GM12878 (cell line): ENCODE data around the gene ME1. TPM values are rescaled to one million over a fixed set of nuclear protein-coding genes. Genes with fewer than 3 reads are reported as not detected.

Source experiments
- ATAC-seq: fragments of 200-7000 bp; cut with Tn5 transposase; 3 replicates; pipeline ENCODE4 v1.9.1; 2020; ENCODE audit warnings: mild to moderate bottlenecking, moderate library complexity
- BruUV-seq: library from RNA; stranded (reverse); fragments of 400-500 nt; replicated peaks from 2 replicates; lab custom pipeline; 2021; lab: Mats Ljungman, UMichigan
- CTCF ChIA-PET: fragments of 300-600 bp; sonication (Branson Sonifier 250); formaldehyde crosslinking; extraction: SDS; loops from one replicate; lab custom pipeline; 2021; ENCODE audit warnings: inconsistent platforms; lab: Yijun Ruan, JAX
- POLR2A ChIA-PET: fragments of 350-600 bp; formaldehyde crosslinking; extraction: SDS; loops from one replicate; lab custom pipeline; 2021; ENCODE audit warnings: inconsistent platforms; lab: Charles Lee
- RAD21 ChIA-PET: fragments of 300-600 bp; sonication (Branson Sonifier 250); formaldehyde crosslinking; loops from one replicate; lab custom pipeline; 2023; ENCODE audit warnings: antibody characterized with exemption; ENCODE audit not compliant: unreplicated experiment; lab: Charles Lee
- SMC1A ChIA-PET: fragments of 300-600 bp; sonication (Branson Sonifier 250); formaldehyde crosslinking; loops from one replicate; lab custom pipeline; 2023; ENCODE audit not compliant: unreplicated experiment, uncharacterized antibody; lab: Charles Lee
- DNase-seq: peaks from one replicate; pipeline ENCODE4 v3.0.0-alpha.2; 2011; ENCODE audit warnings: low read depth, low spot score
- FAIRE-seq: peaks from 3 replicates; lab custom pipeline; 2011; peaks lifted over from hg19 to GRCh38; lab: Jason Lieb, UNC
- H2AFZ ChIP-seq: 2 replicates; pipeline ENCODE4 v1.6.0; 2011; ENCODE audit warnings: low read depth, low read length, control low read depth; ENCODE audit not compliant: control insufficient read depth
- H3K27ac ChIP-seq: 2 replicates; pipeline ENCODE4 v1.5.1; 2011; ENCODE audit warnings: control low read depth; ENCODE audit not compliant: control insufficient read depth, insufficient read depth
- H3K27me3 ChIP-seq, 2 experiments: replicated peaks in 1 of 2; 2 replicates each; pipeline versions ENCODE4 v1.6.0 to v1.6.1; 2011; ENCODE audit warnings: low read length in 1 of 2; ENCODE audit not compliant: control insufficient read depth in 2 of 2, insufficient read depth in 2 of 2
- H3K36me3 ChIP-seq, 2 experiments: 2 replicates each; pipeline ENCODE4 v1.5.1; 2011; ENCODE audit warnings: low read length in 1 of 2; ENCODE audit not compliant: control insufficient read depth in 2 of 2, insufficient read depth in 2 of 2
- H3K4me1 ChIP-seq: 2 replicates; pipeline ENCODE4 v1.6.1; 2011; ENCODE audit warnings: mild to moderate bottlenecking, low read length, moderate library complexity, mixed read lengths; ENCODE audit not compliant: control insufficient read depth, insufficient read depth
- H3K4me2 ChIP-seq: 2 replicates; pipeline ENCODE4 v1.6.0; 2011; ENCODE audit warnings: control low read depth; ENCODE audit not compliant: control insufficient read depth, insufficient read depth
- H3K4me3 ChIP-seq: fragments of 200-600 bp; sonication (generic); 2 replicates; pipeline ENCODE4 v1.5.1; 2016
- H3K79me2 ChIP-seq: 2 replicates; pipeline ENCODE4 v1.6.0; 2011; ENCODE audit warnings: low read length; ENCODE audit not compliant: control insufficient read depth, insufficient read depth
- H3K9ac ChIP-seq: 2 replicates; pipeline ENCODE4 v1.8.0; 2011; ENCODE audit warnings: low read length, control low read depth, mixed read lengths; ENCODE audit not compliant: control insufficient read depth, insufficient read depth
- H3K9me3 ChIP-seq: replicated peaks from 3 replicates; pipeline ENCODE4 v1.5.1; 2011; ENCODE audit warnings: mild to moderate bottlenecking, low read length; ENCODE audit not compliant: control insufficient read depth, insufficient read depth
- H4K20me1 ChIP-seq: 2 replicates; pipeline ENCODE4 v1.6.0; 2011; ENCODE audit not compliant: control insufficient read depth, insufficient read depth
- ATF7 ChIP-seq: fragments of 450-650 bp; IDR thresholded peaks from 2 replicates; pipeline ENCODE4 v1.6.1; 2016; ENCODE audit warnings: low read depth, mild to moderate bottlenecking
- CBX5 ChIP-seq: sonication (generic); IDR thresholded peaks from 2 replicates; pipeline ENCODE4 v1.6.1; 2016; ENCODE audit warnings: low read depth, moderate library complexity, mild to moderate bottlenecking, inconsistent platforms
- EP300 ChIP-seq, 2 experiments: fragments of 150-350 bp in 1 of 2; IDR thresholded peaks; 2 replicates each; pipeline ENCODE4 v1.6.1; 2011 to 2012; ENCODE audit warnings: low read depth in 2 of 2, low read length in 2 of 2, borderline replicate concordance in 1 of 2, improper control_type of control experiment in 1 of 2, inconsistent platforms in 1 of 2; ENCODE audit not compliant: control insufficient read depth in 1 of 2
- HCFC1 ChIP-seq: fragments of 150-350 bp; IDR thresholded peaks from 2 replicates; pipeline ENCODE4 v1.6.1; 2014; ENCODE audit warnings: low read length
- PML ChIP-seq: IDR thresholded peaks from 2 replicates; pipeline ENCODE4 v1.6.1; 2012; ENCODE audit warnings: low read length, inconsistent platforms
- WGBS: methylation state at CpG from one replicate; pipeline ENCODE4 v1.1.6; 2016; ENCODE audit warnings: low lambda C conversion rate; ENCODE audit not compliant: insufficient replicate concordance, insufficient coverage; ENCODE audit errors: missing lambda C conversion rate; 5-methylcytosine and 5-hydroxymethylcytosine counted together
- in situ Hi-C: fragments of 300-500 bp; cut with MboI; formaldehyde crosslinking; loops from 9 replicates; pipeline ENCODE4 v1.14.3; 2018; ENCODE audit warnings: mixed read lengths
- intact Hi-C: fragments of 100-400 bp; cut with micrococcal nuclease; formaldehyde crosslinking; loops from one replicate; pipeline ENCODE4 v1.14.2; 2022; ENCODE audit not compliant: unreplicated experiment
- polyA plus RNA-seq, 11 experiments: library from polyadenylated mRNA; depleted of rRNA in 4 of 11; unstranded in 6 of 11; stranded (reverse) in 5 of 11; fragments of >200 nt; fragmentation: Nextera tagmentation in 4 of 11; fragmentation: Illumina TruSeq in 1 of 11; extraction: Ambion mirVana in 4 of 11; extraction: Trizol in 1 of 11; gene quantifications; 1 replicate in 1 of 11; 2 replicates in 10 of 11; pipeline versions ENCODE4 v1.2.1 to v1.2.3, GENCODE V29; 2011 to 2016; ENCODE audit warnings: inconsistent platforms in 2 of 11, missing spikeins in 2 of 11, low read depth in 1 of 11
- total RNA-seq, 4 experiments: library from RNA; depleted of rRNA in 3 of 4; stranded (reverse); fragments of >200 nt in 3 of 4; fragmentation: Illumina TruSeq in 1 of 4; extraction: Trizol in 1 of 4; gene quantifications; 2 replicates each; pipeline versions ENCODE4 v1.2.1 to v1.2.3, GENCODE V29; 2013 to 2021
- TF ChIP-seq, protein P1 (sequence below): fragments of 150-350 bp; IDR thresholded peaks from 2 replicates; pipeline ENCODE4 v1.6.1; 2014; ENCODE audit warnings: mild to moderate bottlenecking, low read depth, low read length

Gene ME1
- total and polyA plus RNA-seq, 10 of the 15 experiments (the other 5 are each of a cell fraction or from before 2014, with no cell fraction given) = 3.6 to 11.8 (median 8.4) TPM

DNA sequence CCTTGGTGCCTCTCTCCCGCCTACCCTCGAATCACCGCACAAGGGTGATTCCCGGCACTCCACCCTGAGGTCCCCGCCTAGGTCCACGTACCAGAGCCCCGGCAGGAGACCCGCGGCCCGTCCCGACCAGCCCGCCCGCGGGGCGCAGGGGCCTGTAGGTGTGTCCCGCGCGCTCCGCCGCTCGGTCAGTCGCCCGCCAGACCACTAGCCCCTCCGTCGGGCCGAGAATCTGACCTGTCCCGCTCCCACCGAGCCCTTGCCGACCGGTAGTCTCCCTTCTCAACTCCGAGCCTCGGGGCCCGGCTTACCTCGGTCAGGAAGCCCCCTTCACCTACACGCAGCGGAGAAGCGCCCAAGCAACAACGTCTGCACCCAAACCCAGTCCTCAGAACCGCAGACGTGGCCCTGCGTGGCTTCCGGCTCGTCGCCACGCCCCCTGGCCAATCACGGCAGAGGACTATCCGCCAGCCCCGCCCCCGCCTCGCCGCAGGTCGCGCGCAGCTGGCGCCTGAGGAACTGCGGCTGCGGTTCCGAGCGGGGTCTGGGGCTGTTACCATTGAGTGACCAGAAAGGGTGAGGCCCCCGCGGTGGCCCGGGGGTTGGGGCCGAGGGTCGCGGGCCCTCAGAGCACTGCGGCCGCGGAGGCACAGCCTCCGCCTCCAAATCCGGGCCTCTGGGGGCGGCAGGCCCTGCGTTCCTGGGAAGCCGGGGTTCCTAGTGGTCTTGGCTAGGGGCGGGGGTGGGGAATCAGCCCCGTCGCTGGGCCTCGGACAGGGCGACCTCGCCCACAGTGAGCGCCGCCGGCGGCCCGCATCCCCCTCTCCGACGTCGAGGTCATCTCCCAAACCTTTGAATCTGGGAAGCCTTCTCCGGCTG is 237.7 kb downstream of the ME1 start, which contains the start of the genes PGM3 and RWDD2A (continued):
- TF ChIP-seq, protein P1, sequence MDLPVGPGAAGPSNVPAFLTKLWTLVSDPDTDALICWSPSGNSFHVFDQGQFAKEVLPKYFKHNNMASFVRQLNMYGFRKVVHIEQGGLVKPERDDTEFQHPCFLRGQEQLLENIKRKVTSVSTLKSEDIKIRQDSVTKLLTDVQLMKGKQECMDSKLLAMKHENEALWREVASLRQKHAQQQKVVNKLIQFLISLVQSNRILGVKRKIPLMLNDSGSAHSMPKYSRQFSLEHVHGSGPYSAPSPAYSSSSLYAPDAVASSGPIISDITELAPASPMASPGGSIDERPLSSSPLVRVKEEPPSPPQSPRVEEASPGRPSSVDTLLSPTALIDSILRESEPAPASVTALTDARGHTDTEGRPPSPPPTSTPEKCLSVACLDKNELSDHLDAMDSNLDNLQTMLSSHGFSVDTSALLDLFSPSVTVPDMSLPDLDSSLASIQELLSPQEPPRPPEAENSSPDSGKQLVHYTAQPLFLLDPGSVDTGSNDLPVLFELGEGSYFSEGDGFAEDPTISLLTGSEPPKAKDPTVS = no peak
- TF ChIP-seq EP300 (IDR thresholded peaks at IDR 0.05; ENCODE audit: borderline replicate concordance in 1 of 2, control insufficient read depth in 1 of 2, low read depth in 2 of 2, low read length in 2 of 2) (no peak), CBX5 (no peak), HCFC1 (no peak)

DNA sequence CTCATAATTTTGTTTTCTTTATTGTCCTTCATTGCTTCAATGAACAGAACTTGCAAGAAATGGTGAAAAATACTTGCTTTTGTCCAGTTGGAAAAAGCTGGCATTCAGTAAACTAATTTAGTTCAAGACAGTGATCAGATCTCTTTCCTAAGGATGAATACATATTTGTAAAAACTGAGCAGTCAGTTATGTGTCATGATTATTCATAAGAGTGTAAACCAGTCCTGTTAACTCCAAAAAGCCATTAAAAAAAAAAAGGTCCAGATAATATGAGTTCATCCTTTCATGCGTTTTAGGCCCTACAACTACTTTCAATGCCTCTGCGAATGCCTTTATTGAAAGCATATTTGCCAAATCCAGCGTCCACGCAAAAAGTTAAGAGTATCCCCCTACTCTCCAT is 238.4 kb downstream of the ME1 start:
- TSS peak; percentile 53 for BruUV-seq
- Histone ChIP-seq H2AFZ (peak overlapping the region; percentile 97), H3K27ac (peak overlapping the region; percentile 89), H3K27me3 (no peaks in the 10 kb centered on the region), H3K79me2 (peaks cover 28% of the 10 kb centered on the region), H3K9ac (peak overlapping the region; percentile 90), H3K9me3 (no peaks in the 10 kb centered on the region), H3K4me2 (peak overlapping the region; percentile 98), H3K4me3 (peak overlapping the region; percentile 79), H3K4me1 (peaks cover 5% of the 10 kb centered on the region), H4K20me1 (no peaks in the 10 kb centered on the region), H3K36me3 (peaks cover 0 to 2% of the 10 kb centered on the region in 2 experiments; a peak in 2 of 4 replicates)
- 4% methylated on average over 4 of the region's 4 CpGs for WGBS
- POLR2A ChIA-PET = no interaction called here
- 0 out of 2 replicates have a peak, but pooled peaks have one; percentile 12 for TF ChIP-seq PML
- no peak for TF ChIP-seq ATF7
- SMC1A ChIA-PET = interaction anchor here (4.4 to 12.1 kb wide), 2 partner anchors 23 to 124 kb away, joined by 12 to 108 read pairs; partner anchors contain the start of genes DOP1A and UBE3D
- FAIRE-seq = peak; percentile 52
- DNase-seq = no peak
- RAD21 ChIA-PET = interaction anchor here (11.8 kb wide), 1 partner anchor 126 kb away, joined by 93 read pairs; the partner anchor contains the start of genes DOP1A and UBE3D
- no peak; the same call in 1 of the 3 replicates for ATAC-seq
- intact Hi-C loops (loop anchor here (5.0 to 10.0 kb wide), 3 partner anchors 105 to 948 kb away; partner anchors contain the start of genes DOP1A, IBTK and UBE3D), in situ Hi-C loops (no loop called here)
- CTCF ChIA-PET = interaction anchor here (0.7 to 19.2 kb wide), 2 partner anchors 23 to 127 kb away, joined by 3 to 195 read pairs; partner anchors contain the start of genes DOP1A and UBE3D
